ENCODE measurements around the gene PSTPIP2. TPM values are rescaled to one million over a fixed set of nuclear protein-coding genes. Genes with fewer than 3 reads are reported as not detected.

The PSTPIP2 gene
- total and polyA plus RNA-seq, 2 donors (not counting 3 experiments of a cell fraction or from before 2014, with no cell fraction given), result 1.6 to 4.9 TPM

DNA sequence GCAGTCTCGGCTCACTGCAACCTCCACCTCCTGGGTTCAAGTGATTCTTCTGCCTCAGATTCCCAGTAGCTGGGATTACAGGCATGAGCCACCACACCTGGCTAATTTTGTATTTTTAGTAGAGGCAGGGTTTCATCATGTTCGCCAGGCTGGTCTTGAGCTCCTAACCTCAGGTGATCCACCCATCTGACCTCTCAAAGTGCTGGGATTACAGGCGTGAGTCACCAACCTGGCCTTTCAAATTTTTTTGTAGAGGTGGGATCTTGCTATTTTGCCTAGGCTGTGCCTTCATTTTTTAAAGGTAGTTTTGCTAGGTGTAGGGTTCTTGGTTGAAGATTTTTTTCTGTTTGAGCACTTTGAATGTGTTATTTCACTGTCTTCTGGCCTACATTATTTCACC, 38.3 kb upstream of the PSTPIP2 start:
- peaks cover 0 to 8% of the 10 kb centered on the region in 2 experiments for H3K36me3 ChIP-seq (ENCODE audit: control insufficient read depth in 2 of 2, extremely low read depth in 1 of 2, insufficient read depth in 2 of 2, low read length in 2 of 2)
- H3K9ac ChIP-seq (replicated peaks; ENCODE audit: extremely low read depth, insufficient read depth, low read length), result no peak overlapping the region
- POLR2A ChIA-PET, result no interaction called here
- no peak overlapping the region for H3K4me3 ChIP-seq (replicated peaks in 1 of 3; ENCODE audit: insufficient read depth in 1 of 3, low read depth in 1 of 3, low read length in 3 of 3)
- DNase-seq (ENCODE audit: low read depth, low spot score) (no peak), FAIRE-seq (no peak)
- H3K79me2 ChIP-seq (ENCODE audit: control insufficient read depth, insufficient read depth, low read length), result peaks cover 5% of the 10 kb centered on the region
- no peak overlapping the region for H2AFZ ChIP-seq (ENCODE audit: low read depth, low read length)
- dilution Hi-C loops (cut with MboI; ENCODE audit: extremely low pct_ligation_motif_present, low sequenced_read_pairs) (no loop called here), intact Hi-C loops (cut with micrococcal nuclease) (no loop called here)
- no peaks in the 10 kb centered on the region for H3K27me3 ChIP-seq (ENCODE audit: control insufficient read depth in 2 of 2, insufficient read depth in 2 of 2, low read length in 2 of 2)
- H3K9me3 ChIP-seq (replicated peaks; ENCODE audit: control insufficient read depth, insufficient read depth, low read length), result no peaks in the 10 kb centered on the region
- no peak overlapping the region for H3K4me2 ChIP-seq (ENCODE audit: insufficient read depth, low read length)
- no TSS peak for BruUV-seq (replicated peaks)
- H4K20me1 ChIP-seq (replicated peaks; ENCODE audit: control insufficient read depth, extremely low read depth, insufficient read depth, low read length), result no peaks in the 10 kb centered on the region
- TF ChIP-seq, protein P1, sequence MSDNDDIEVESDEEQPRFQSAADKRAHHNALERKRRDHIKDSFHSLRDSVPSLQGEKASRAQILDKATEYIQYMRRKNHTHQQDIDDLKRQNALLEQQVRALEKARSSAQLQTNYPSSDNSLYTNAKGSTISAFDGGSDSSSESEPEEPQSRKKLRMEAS (IDR thresholded peaks at IDR 0.05; ENCODE audit: insufficient read depth, insufficient read length), result no peak
- TF ChIP-seq GATA2 (IDR thresholded peaks at IDR 0.05; ENCODE audit: insufficient read depth, insufficient read length, low read depth, low read length) (no peak), JUN (IDR thresholded peaks at IDR 0.05; ENCODE audit: borderline replicate concordance, insufficient read depth, insufficient read length, low read depth) (no peak), EZH2 (IDR thresholded peaks at IDR 0.05; ENCODE audit: borderline replicate concordance, low read depth, low read length, severe bottlenecking) (no peak), POLR2AphosphoS5 (IDR thresholded peaks at IDR 0.05; ENCODE audit: insufficient read depth, low read depth, low read length) (no peak), POLR2A (IDR thresholded peaks at IDR 0.05; ENCODE audit: low read depth, low read length) (no peak), FOS (IDR thresholded peaks at IDR 0.05; ENCODE audit: borderline replicate concordance, insufficient read depth, low read length) (no peak), MYC (IDR thresholded peaks at IDR 0.05; ENCODE audit: low read depth, low read length) (no peak)
- TF ChIP-seq, protein P2, sequence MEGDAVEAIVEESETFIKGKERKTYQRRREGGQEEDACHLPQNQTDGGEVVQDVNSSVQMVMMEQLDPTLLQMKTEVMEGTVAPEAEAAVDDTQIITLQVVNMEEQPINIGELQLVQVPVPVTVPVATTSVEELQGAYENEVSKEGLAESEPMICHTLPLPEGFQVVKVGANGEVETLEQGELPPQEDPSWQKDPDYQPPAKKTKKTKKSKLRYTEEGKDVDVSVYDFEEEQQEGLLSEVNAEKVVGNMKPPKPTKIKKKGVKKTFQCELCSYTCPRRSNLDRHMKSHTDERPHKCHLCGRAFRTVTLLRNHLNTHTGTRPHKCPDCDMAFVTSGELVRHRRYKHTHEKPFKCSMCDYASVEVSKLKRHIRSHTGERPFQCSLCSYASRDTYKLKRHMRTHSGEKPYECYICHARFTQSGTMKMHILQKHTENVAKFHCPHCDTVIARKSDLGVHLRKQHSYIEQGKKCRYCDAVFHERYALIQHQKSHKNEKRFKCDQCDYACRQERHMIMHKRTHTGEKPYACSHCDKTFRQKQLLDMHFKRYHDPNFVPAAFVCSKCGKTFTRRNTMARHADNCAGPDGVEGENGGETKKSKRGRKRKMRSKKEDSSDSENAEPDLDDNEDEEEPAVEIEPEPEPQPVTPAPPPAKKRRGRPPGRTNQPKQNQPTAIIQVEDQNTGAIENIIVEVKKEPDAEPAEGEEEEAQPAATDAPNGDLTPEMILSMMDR (IDR thresholded peaks at IDR 0.05; ENCODE audit: extremely low read depth in 1 of 2, insufficient read depth in 1 of 2, low read depth in 1 of 2, low read length in 2 of 2), result no peak
- no peaks in the 10 kb centered on the region for H3K9me1 ChIP-seq (replicated peaks; ENCODE audit: control insufficient read depth, extremely low read depth, insufficient read depth, low read length)
- CTCF ChIA-PET, result interaction anchor here (0.6 kb wide), 1 partner anchor 1705 kb away, joined by 4 read pairs; no protein-coding TSS in a partner anchor
- H3K4me1 ChIP-seq (ENCODE audit: control insufficient read depth, extremely low read depth, insufficient read depth, low read length), result no peaks in the 10 kb centered on the region
- H3K27ac ChIP-seq (ENCODE audit: insufficient read depth, low read depth, low read length), result no peak overlapping the region

Data from endothelial cell of umbilical vein (primary cell).